K562 treated with DMSO at 1 percent for 24 hours (cell line): ENCODE measurements around the gene KIF1A. TPM values are rescaled to one million over a fixed set of nuclear protein-coding genes. Genes with fewer than 3 reads are reported as not detected.

Experiments used
- total RNA-seq: library from RNA; unstranded; fragments of 300-600 nt; gene quantifications from 2 replicates; pipeline ENCODE4 v1.2.3, GENCODE V29; 2022; ENCODE audit warnings: low read depth; ENCODE audit not compliant: insufficient read depth

Gene KIF1A
- 0.17 TPM in 1 of 2 replicates, not detected in the other for total RNA-seq

GRCh38 chr2:240819858-240820606 lies at the start of gene KIF1A:
Gene KIF1A (minus strand): TSS chr2:240820219. CDS start chr2:240797752, 22,467 bp downstream.

GRCh38 chr2:240868286-240869108 lies 48.5 kb upstream of the KIF1A start, which contains the start of gene AGXT:
Gene AGXT (plus strand): TSS chr2:240868824. CDS start chr2:240868866, 42 bp downstream.

GRCh38 chr2:240691631-240692420 lies 128.2 kb downstream of the KIF1A start, which contains the start of gene AQP12A:
Gene AQP12A (plus strand): TSS chr2:240691866. CDS start chr2:240691914, 48 bp downstream.

GRCh38 chr2:240682431-240683224 lies 137.4 kb downstream of the KIF1A start, which contains the start of gene AQP12B:
Gene AQP12B (minus strand): TSS chr2:240682885. CDS start chr2:240682837, 48 bp downstream.

Other genes with a start within 250 kb of the KIF1A start
- 18.2 and 18.6 TPM in 2 replicates for gene CAPN10, start 233.5 kb downstream of the KIF1A start, total RNA-seq
- gene GPR35, start 194.7 kb downstream of the KIF1A start, total RNA-seq: 2.3 and 4.0 TPM in 2 replicates
- not detected in 2 replicates for gene AQP12B, start 137.3 kb downstream of the KIF1A start, total RNA-seq
- gene AQP12A, start 128.4 kb downstream of the KIF1A start, total RNA-seq: not detected in 2 replicates
- gene AGXT, start 48.6 kb upstream of the KIF1A start, total RNA-seq: not detected in 2 replicates
- not detected in 2 replicates for gene MAB21L4, start 75.9 kb upstream of the KIF1A start, total RNA-seq
- not detected in 2 replicates for gene CROCC2, start 86.1 kb upstream of the KIF1A start, total RNA-seq
- 0.05 TPM in 1 of 2 replicates, not detected in the other for gene SNED1, start 178.4 kb upstream of the KIF1A start, total RNA-seq